ENCODE results near the gene ZNF283. TPM values are rescaled to one million over a fixed set of nuclear protein-coding genes. Genes with fewer than 3 reads are reported as not detected.
A peak's percentile ranks its signal among the peaks of the same experiment; 100 is the strongest.

Gene ZNF283
- total and polyA plus RNA-seq, 9 of the 15 experiments (the other 6 are each of a cell fraction or from before 2014, with no cell fraction given) = 6.0 to 19.5 (median 9.8) TPM

GRCh38 chr19:43798026-43798545, 29.0 kb upstream of the ZNF283 start (continued):
- TF ChIP-seq IRF9 (tag; IDR thresholded peaks at IDR 0.05) (no peak), ARHGAP35 (IDR thresholded peaks at IDR 0.05; ENCODE audit: partially characterized antibody) (peak; percentile 86), CTBP1 (IDR thresholded peaks at IDR 0.05; ENCODE audit: borderline replicate concordance) (no peak), SRSF7 (optimal IDR thresholded peaks at IDR 0.05; ENCODE audit: low read depth, low read length) (no peak), ZNF699 (CRISPR knock-in tag; IDR thresholded peaks at IDR 0.05; ENCODE audit: insufficient replicate concordance) (no peak), ZNF24 (IDR thresholded peaks at IDR 0.05) (no peak), ZNF609 (CRISPR knock-in tag; IDR thresholded peaks at IDR 0.05; ENCODE audit: borderline replicate concordance) (0 out of 2 replicates have a peak, but pooled peaks have one; percentile 57), MAX (CRISPR knock-in tag; IDR thresholded peaks at IDR 0.05) (peak; percentile 6; the same call in 1 of the 2 replicates), KDM5B (IDR thresholded peaks at IDR 0.05; ENCODE audit: insufficient replicate concordance, low read depth, low read length) (no peak), ZNF165 (CRISPR knock-in tag; IDR thresholded peaks at IDR 0.05; ENCODE audit: borderline replicate concordance) (no peak), DEAF1 (CRISPR knock-in tag; IDR thresholded peaks at IDR 0.05) (no peak), GMEB1 (CRISPR knock-in tag; IDR thresholded peaks at IDR 0.05) (no peak), FOXA1 (IDR thresholded peaks at IDR 0.05; ENCODE audit: borderline replicate concordance) (no peak), NR3C1 (CRISPR knock-in tag; IDR thresholded peaks at IDR 0.05) (no peak), ZNF12 (CRISPR knock-in tag; IDR thresholded peaks at IDR 0.05) (0 out of 2 replicates have a peak, but pooled peaks have one; percentile 24), GATAD2A (IDR thresholded peaks at IDR 0.05) (no peak)

Data from K562 (cell line).